K562 (cell line): ENCODE data around the gene TMEM141. TPM values are rescaled to one million over a fixed set of nuclear protein-coding genes. Genes with fewer than 3 reads are reported as not detected.

Experiments used
- ATF1 ChIP-seq, 2 experiments: fragments of 450-650 bp in 1 of 2; IDR thresholded peaks; 2 replicates each; pipeline ENCODE4 v1.6.1; 2016; ENCODE audit warnings: missing compliant biosample characterization in 1 of 2, missing genetic modification characterization in 1 of 2
- CTBP1 ChIP-seq: fragments of 450-650 bp; IDR thresholded peaks from 2 replicates; pipeline ENCODE4 v1.6.1; 2016; ENCODE audit warnings: borderline replicate concordance
- FIP1L1 ChIP-seq: fragments of 200-400 bp; formaldehyde crosslinking; IDR thresholded peaks from 2 replicates; pipeline ENCODE4 v1.6.1; 2018; ENCODE audit warnings: mild to moderate bottlenecking, low read depth, low read length; ENCODE audit not compliant: poor library complexity, severe bottlenecking
- FOXP4 ChIP-seq: sonication (generic); formaldehyde crosslinking; IDR thresholded peaks from 2 replicates; pipeline ENCODE4 v1.8.0; 2022; ENCODE audit warnings: mild to moderate bottlenecking, missing genetic modification reagents, borderline replicate concordance
- FUS ChIP-seq: fragments of 200-400 bp; formaldehyde crosslinking; optimal IDR thresholded peaks from 2 replicates; pipeline ENCODE3; 2017; ENCODE audit warnings: low read depth, low read length
- HDAC1 ChIP-seq, 2 experiments: fragments of 450-650 bp; IDR thresholded peaks; 2 replicates each; pipeline ENCODE4 v1.6.1; 2016 to 2017; ENCODE audit warnings: inconsistent platforms in 1 of 2, mild to moderate bottlenecking in 1 of 2, moderate library complexity in 1 of 2
- HDGF ChIP-seq: fragments of 450-650 bp; IDR thresholded peaks from 2 replicates; pipeline ENCODE4 v1.6.1; 2016
- MLX ChIP-seq, 2 experiments: fragments of 450-650 bp in 1 of 2; sonication (generic) in 1 of 2; formaldehyde crosslinking; conservative IDR thresholded peaks; 2 replicates each; pipeline versions ENCODE4 v1.4.0 to v1.8.1; 2020 to 2022; ENCODE audit warnings: mild to moderate bottlenecking in 1 of 2, missing genetic modification reagents in 1 of 2
- NFATC3 ChIP-seq: fragments of 450-650 bp; IDR thresholded peaks from 2 replicates; pipeline ENCODE4 v1.6.1; 2017; ENCODE audit warnings: mild to moderate bottlenecking
- NRF1 ChIP-seq, 2 experiments: fragments of 450-650 bp; IDR thresholded peaks in 1 of 2; conservative IDR thresholded peaks in 1 of 2; 2 replicates each; pipeline ENCODE4 v1.6.1; 2014; ENCODE audit warnings: mild to moderate bottlenecking in 2 of 2
- RBFOX2 ChIP-seq: fragments of 200-400 bp; formaldehyde crosslinking; IDR thresholded peaks from 2 replicates; pipeline ENCODE4 v1.6.1; 2017; ENCODE audit warnings: low read depth, mild to moderate bottlenecking, low read length, moderate library complexity
- SMAD1 ChIP-seq: fragments of 150-350 bp; IDR thresholded peaks from 2 replicates; pipeline ENCODE4 v1.6.1; 2014; ENCODE audit warnings: low read length, low read depth; ENCODE audit not compliant: partially characterized antibody
- SUPT5H ChIP-seq: fragments of 450-650 bp; IDR thresholded peaks from 2 replicates; pipeline ENCODE4 v1.6.1; 2016
- TCF15 ChIP-seq: fragments of 250-450 bp; sonication (Bioruptor Pico); IDR thresholded peaks from 2 replicates; pipeline ENCODE4 v1.8.0; 2022; ENCODE audit warnings: moderate library complexity, mild to moderate bottlenecking, inconsistent platforms
- TCF7 ChIP-seq: sonication (generic); IDR thresholded peaks from 2 replicates; pipeline ENCODE4 v1.6.1; 2016; ENCODE audit warnings: antibody characterized with exemption, borderline replicate concordance
- VEZF1 ChIP-seq: fragments of 200-800 bp; sonication (Bioruptor generic); IDR thresholded peaks from 2 replicates; pipeline ENCODE4 v1.6.1; 2017; ENCODE audit warnings: missing genetic modification characterization, missing compliant biosample characterization
- ZFX ChIP-seq: sonication (generic); formaldehyde crosslinking; IDR thresholded peaks from 2 replicates; pipeline ENCODE4 v1.8.0; 2022; ENCODE audit warnings: mild to moderate bottlenecking, missing genetic modification reagents, moderate library complexity
- ZNF354B ChIP-seq: fragments of 250-450 bp; sonication (Bioruptor Pico); IDR thresholded peaks from 2 replicates; pipeline ENCODE4 v1.4.0; 2020
- ZNF699 ChIP-seq: fragments of 250-450 bp; sonication (Bioruptor Pico); IDR thresholded peaks from 2 replicates; pipeline ENCODE4 v1.8.0; 2021; ENCODE audit warnings: mild to moderate bottlenecking, moderate library complexity; ENCODE audit not compliant: insufficient replicate concordance
- polyA plus RNA-seq, 8 experiments: library from polyadenylated mRNA; depleted of rRNA in 4 of 8; stranded (reverse) in 5 of 8; unstranded in 3 of 8; fragments of >200 nt; fragmentation: Nextera tagmentation in 2 of 8; fragmentation: Illumina TruSeq in 1 of 8; extraction: Ambion mirVana in 2 of 8; extraction: Trizol in 1 of 8; gene quantifications; 2 replicates each; pipeline versions ENCODE4 v1.2.1 to v1.2.3, GENCODE V29; 2011 to 2014; ENCODE audit warnings: inconsistent platforms in 1 of 8, missing spikeins in 1 of 8
- total RNA-seq, 7 experiments: library from RNA; depleted of rRNA in 6 of 7; stranded (reverse); fragments of >200 nt in 6 of 7; fragmentation: Illumina TruSeq in 2 of 7; extraction: Trizol in 2 of 7; gene quantifications; 2 replicates each; pipeline versions ENCODE4 v1.2.1 to v1.2.3, GENCODE V29; 2011 to 2021; ENCODE audit warnings: low replicate concordance in 1 of 7

Gene TMEM141
- total and polyA plus RNA-seq, 9 of the 15 experiments (the other 6 are each of a cell fraction or from before 2014, with no cell fraction given), result 21.5 to 123 (median 74.8) TPM

GRCh38 chr9:136840140-136840876, 49.2 kb downstream of the TMEM141 start (continued):
- TF ChIP-seq TCF15 (CRISPR knock-in tag) (no peak), RBFOX2 (peak; percentile 55), FOXP4 (CRISPR knock-in tag) (no peak), FIP1L1 (peak; percentile 55), ZFX (CRISPR knock-in tag) (peak; percentile 40), HDGF (0 out of 2 replicates have a peak, but pooled peaks have one; percentile 37), SUPT5H (peak; percentile 54; the same call in 1 of the 2 replicates), MLX (CRISPR knock-in tag; conservative IDR thresholded peaks at IDR 0.05) (no peak), NRF1 (conservative IDR thresholded peaks at IDR 0.05 in 1 of 2, IDR thresholded peaks at IDR 0.05 in 1 of 2) (peak; percentile 53 to 65; a peak in 3 of 4 replicates), ATF1 (CRISPR knock-in tag; IDR thresholded peaks at IDR 0.05) (no peak), ATF1 (tag; IDR thresholded peaks at IDR 0.05) (peak; percentile 14; the same call in 1 of the 2 replicates), VEZF1 (CRISPR knock-in tag) (peak; percentile 46), ZNF354B (CRISPR knock-in tag) (no peak), FUS (peak; percentile 69), TCF7 (no peak), HDAC1 (IDR thresholded peaks at IDR 0.05) (0 out of 4 replicates have a peak, but pooled peaks of 1 of the 2 experiments have one; percentile 24), CTBP1 (0 out of 2 replicates have a peak, but pooled peaks have one; percentile 21), ZNF699 (CRISPR knock-in tag) (no peak), SMAD1 (no peak), NFATC3 (0 out of 2 replicates have a peak, but pooled peaks have one; percentile 21)
